IMR-90 (cell line): Measurements from ENCODE around the gene HAND2. TPM values are rescaled to one million over a fixed set of nuclear protein-coding genes. Genes with fewer than 3 reads are reported as not detected.

Experiments used
- ATAC-seq: fragments of 200-7000 bp; cut with Tn5 transposase; 2 replicates; pipeline ENCODE4 v1.9.1; 2020; ENCODE audit warnings: low read depth, mild to moderate bottlenecking, moderate library complexity
- BruUV-seq: library from RNA; stranded (reverse); fragments of 400-500 nt; replicated peaks from 2 replicates; lab custom pipeline; 2021; lab: Mats Ljungman, UMichigan
- CTCF ChIA-PET: fragments of 300-600 bp; formaldehyde crosslinking; extraction: SDS; loops from one replicate; lab custom pipeline; 2021; ENCODE audit warnings: antibody characterized with exemption; lab: Yijun Ruan, JAX
- POLR2A ChIA-PET: fragments of 300-600 bp; sonication (Branson Sonifier 250); formaldehyde crosslinking; loops from one replicate; lab custom pipeline; 2022; ENCODE audit warnings: antibody characterized with exemption; ENCODE audit not compliant: unreplicated experiment; lab: Charles Lee
- DNase-seq: peaks from one replicate; pipeline ENCODE4 v3.0.0; 2013
- H2AFZ ChIP-seq: replicated peaks from 2 replicates; pipeline ENCODE3; 2013; ENCODE audit warnings: low read length, mild to moderate bottlenecking; ENCODE audit not compliant: poor library complexity
- H2AK5ac ChIP-seq: 2 replicates; pipeline ENCODE4 v1.6.1; 2013; ENCODE audit warnings: low read depth, low read length, inconsistent platforms
- H2AK9ac ChIP-seq: replicated peaks from 2 replicates; pipeline ENCODE3; 2013; ENCODE audit warnings: mild to moderate bottlenecking, low read depth, low read length, moderate library complexity; ENCODE audit not compliant: poor library complexity
- H2BK120ac ChIP-seq: 2 replicates; pipeline ENCODE4 v1.6.1; 2013; ENCODE audit warnings: low read depth, low read length, inconsistent platforms
- H2BK15ac ChIP-seq: 3 replicates; pipeline ENCODE4 v1.6.1; 2013; ENCODE audit warnings: low read depth, low read length, inconsistent platforms
- H2BK20ac ChIP-seq: 2 replicates; pipeline ENCODE4 v1.6.1; 2013; ENCODE audit warnings: low read depth, mild to moderate bottlenecking, inconsistent platforms, low read length, moderate library complexity
- H2BK5ac ChIP-seq: 2 replicates; pipeline ENCODE4 v1.6.1; 2013; ENCODE audit warnings: mild to moderate bottlenecking, low read depth, low read length, inconsistent platforms; ENCODE audit not compliant: poor library complexity, severe bottlenecking
- H3K14ac ChIP-seq: replicated peaks from 2 replicates; pipeline ENCODE4 v1.6.1; 2013; ENCODE audit warnings: low read depth, low read length, inconsistent platforms
- H3K18ac ChIP-seq: 2 replicates; pipeline ENCODE4 v1.6.1; 2013; ENCODE audit warnings: low read depth, low read length, control low read depth
- H3K23ac ChIP-seq: 2 replicates; pipeline ENCODE4 v1.6.1; 2013; ENCODE audit warnings: low read depth, low read length, inconsistent platforms
- H3K27ac ChIP-seq: 2 replicates; pipeline ENCODE4 v1.5.1; 2013; ENCODE audit warnings: mild to moderate bottlenecking, control low read depth, low read length; ENCODE audit not compliant: insufficient read depth
- H3K27me3 ChIP-seq: 2 replicates; pipeline ENCODE4 v1.6.1; 2013; ENCODE audit warnings: low read length; ENCODE audit not compliant: control insufficient read depth, insufficient read depth
- H3K36me3 ChIP-seq: 2 replicates; pipeline ENCODE4 v1.6.1; 2013; ENCODE audit warnings: low read length, mixed read lengths; ENCODE audit not compliant: control insufficient read depth, insufficient read depth
- H3K4ac ChIP-seq: 2 replicates; pipeline ENCODE4 v1.6.1; 2013; ENCODE audit warnings: low read depth, low read length, inconsistent platforms
- H3K4me1 ChIP-seq: 2 replicates; pipeline ENCODE4 v1.6.1; 2013; ENCODE audit warnings: low read length, mixed read lengths; ENCODE audit not compliant: control insufficient read depth, insufficient read depth
- H3K4me2 ChIP-seq: 2 replicates; pipeline ENCODE4 v1.6.1; 2013; ENCODE audit warnings: low read depth, mild to moderate bottlenecking, control low read depth, low read length, moderate library complexity
- H3K4me3 ChIP-seq: 2 replicates; pipeline ENCODE4 v1.5.1; 2013; ENCODE audit warnings: low read depth, mild to moderate bottlenecking, control low read depth, low read length, moderate library complexity; ENCODE audit not compliant: insufficient read depth
- H3K56ac ChIP-seq: 2 replicates; pipeline ENCODE4 v1.6.1; 2013; ENCODE audit warnings: low read length, inconsistent platforms; ENCODE audit not compliant: insufficient read depth; ENCODE audit errors: extremely low read depth
- H3K79me1 ChIP-seq, 2 experiments: 2 replicates each; pipeline ENCODE4 v1.6.1; 2013; ENCODE audit warnings: low read length in 2 of 2, inconsistent platforms in 1 of 2, low read depth in 1 of 2
- H3K9ac ChIP-seq: 2 replicates; pipeline ENCODE4 v1.6.1; 2013; ENCODE audit warnings: low read depth, low read length, control low read depth
- H3K9me1 ChIP-seq: 2 replicates; pipeline ENCODE4 v1.6.1; 2013; ENCODE audit warnings: low read length, inconsistent platforms; ENCODE audit not compliant: insufficient read depth
- H3K9me3 ChIP-seq: 2 replicates; pipeline ENCODE4 v1.6.1; 2013; ENCODE audit warnings: low read length; ENCODE audit not compliant: control insufficient read depth, insufficient read depth
- H4K20me1 ChIP-seq: 2 replicates; pipeline ENCODE4 v1.6.1; 2013; ENCODE audit warnings: low read length, inconsistent platforms; ENCODE audit not compliant: insufficient read depth
- H4K5ac ChIP-seq: 2 replicates; pipeline ENCODE4 v1.6.1; 2013; ENCODE audit warnings: mild to moderate bottlenecking, low read depth, low read length, control low read depth
- H4K8ac ChIP-seq, 2 experiments: 2 replicates each; pipeline ENCODE4 v1.6.1; 2013; ENCODE audit warnings: low read depth in 2 of 2, low read length in 2 of 2, control low read depth in 1 of 2, inconsistent platforms in 1 of 2
- H4K91ac ChIP-seq: 2 replicates; pipeline ENCODE4 v1.6.1; 2013; ENCODE audit warnings: low read depth, low read length, inconsistent platforms; ENCODE audit not compliant: insufficient read depth
- CHD1 ChIP-seq: IDR thresholded peaks from 2 replicates; pipeline ENCODE4 v1.6.1; 2012; ENCODE audit warnings: low read depth, low read length, improper control_type of control experiment
- ELK1 ChIP-seq: fragments of 150-350 bp; IDR thresholded peaks from 2 replicates; pipeline ENCODE4 v1.6.1; 2016; ENCODE audit warnings: low read depth, mild to moderate bottlenecking, low read length, moderate library complexity, borderline replicate concordance
- MAZ ChIP-seq: IDR thresholded peaks from 2 replicates; pipeline ENCODE4 v1.6.1; 2012; ENCODE audit warnings: low read depth, mild to moderate bottlenecking, low read length, improper control_type of control experiment, moderate library complexity, borderline replicate concordance
- RFX5 ChIP-seq: IDR thresholded peaks from 2 replicates; pipeline ENCODE4 v1.8.0; 2012; ENCODE audit warnings: low read depth, mild to moderate bottlenecking, low read length, moderate library complexity
- WGBS, 2 experiments: methylation state at CpG; one replicate each; pipeline versions ENCODE4 v1.1.5 to v1.1.7; 2013; ENCODE audit warnings: missing lambda C conversion rate in 2 of 2; ENCODE audit not compliant: insufficient read length in 1 of 2; ENCODE audit errors: extremely low coverage in 2 of 2; 5-methylcytosine and 5-hydroxymethylcytosine counted together
- dilution Hi-C: fragments of 300-500 bp; cut with HindIII; formaldehyde crosslinking; loops from one replicate; pipeline ENCODE4 v1.14.3; 2018; ENCODE audit warnings: low sequenced_read_pairs; ENCODE audit not compliant: unreplicated experiment
- in situ Hi-C: fragments of 300-500 bp; cut with MboI; formaldehyde crosslinking; loops from 3 replicates; pipeline ENCODE4 v1.14.3; 2019; ENCODE audit warnings: low sequenced_read_pairs, inconsistent platforms, mixed read lengths
- intact Hi-C: fragments of 100-400 bp; cut with micrococcal nuclease; formaldehyde crosslinking; loops from 2 replicates; pipeline ENCODE4 v1.10.0; 2022
- polyA plus RNA-seq, 3 experiments: library from polyadenylated mRNA; depleted of rRNA; stranded (reverse); fragments of >200 nt; gene quantifications; 2 replicates each; pipeline ENCODE4 v1.2.3, GENCODE V29; 2012; ENCODE audit warnings: low replicate concordance in 1 of 3
- total RNA-seq: library from RNA; depleted of rRNA; stranded (reverse); fragments of >200 nt; gene quantifications from 2 replicates; pipeline ENCODE4 v1.2.3, GENCODE V29; 2012

HAND2 gene
- total and polyA plus RNA-seq, 2 of the 4 experiments (the other 2 are of a cell fraction), result 0.36 to 0.97 TPM

- Histone ChIP-seq H3K79me1 (no peaks in the 10 kb centered on the region), H3K36me3 (no peaks in the 10 kb centered on the region), H3K9me1 (no peaks in the 10 kb centered on the region), H2BK20ac (no peak overlapping the region), H2BK120ac (no peak overlapping the region), H2AK5ac (no peak overlapping the region), H3K4me1 (no peaks in the 10 kb centered on the region), H3K14ac (no peak overlapping the region), H3K27ac (no peak overlapping the region), H3K18ac (no peak overlapping the region), H3K4me3 (no peak overlapping the region), H2AFZ (no peak overlapping the region), H3K23ac (no peak overlapping the region), H2BK5ac (no peak overlapping the region), H4K5ac (no peak overlapping the region), H3K56ac (no peak overlapping the region), H4K20me1 (no peaks in the 10 kb centered on the region), H3K9ac (no peak overlapping the region), H4K8ac (no peak overlapping the region), H2BK15ac (no peak overlapping the region), H3K9me3 (peaks cover 21% of the 10 kb centered on the region), H3K4ac (no peak overlapping the region), H3K4me2 (no peak overlapping the region), H2AK9ac (no peak overlapping the region), H4K91ac (no peak overlapping the region), H3K27me3 (peaks cover 82% of the 10 kb centered on the region)
- no peak for TF ChIP-seq ELK1
- TF ChIP-seq MAZ, result no peak
- TF ChIP-seq RFX5, result no peak
- TF ChIP-seq CHD1, result no peak
- CTCF ChIA-PET, result no interaction called here
- intact Hi-C loops (no loop called here), in situ Hi-C loops (loop anchor here (10.0 to 25.0 kb wide), 3 partner anchors 481 to 808 kb away; no protein-coding TSS in a partner anchor), dilution Hi-C loops (no loop called here)
- POLR2A ChIA-PET, result no interaction called here
- WGBS, 2 experiments, result no CpG with 5 or more reads among the region's 7 CpGs
- DNase-seq (no peak), ATAC-seq (no peak)
- no TSS peak for BruUV-seq
Observed at GRCh38 chr4:173504181-173504503, 25.9 kb downstream of the HAND2 start.
